ENCODE data around the gene ABLIM2.

- TF ChIP-seq EZH2 (IDR thresholded peaks at IDR 0.05; ENCODE audit: borderline replicate concordance, low read length) (no peak), CTCF (conservative IDR thresholded peaks at IDR 0.05 in 1 of 2, IDR thresholded peaks at IDR 0.05 in 1 of 2; ENCODE audit: extremely low read depth in 1 of 2, insufficient read depth in 1 of 2, low read depth in 1 of 2, low read length in 2 of 2) (no peak)
Observed at GRCh38 chr4:7915875-7916242, 242.8 kb downstream of the ABLIM2 start.

Data from mammary epithelial cell (primary cell).